Liver (tissue), 3 donors: ENCODE measurements around the gene ZNF740.

Experiments
- ATF3 ChIP-seq: IDR thresholded peaks from 2 replicates; pipeline ENCODE4 v1.6.1; 2016; ENCODE audit warnings: antibody characterized with exemption
- CTCF ChIP-seq: fragments of 150-350 bp; IDR thresholded peaks from 2 replicates; pipeline ENCODE4 v1.5.1; 2017; ENCODE audit warnings: improper control_type of control experiment, low read depth, low read length; ENCODE audit not compliant: missing input control
- EGR1 ChIP-seq, 2 donors: IDR thresholded peaks; 2 replicates each; pipeline ENCODE4 v1.6.1; 2016 to 2018; ENCODE audit warnings: antibody characterized with exemption in 2 of 2, low read depth in 2 of 2
- FOXA1 ChIP-seq: IDR thresholded peaks from 2 replicates; pipeline ENCODE4 v1.6.1; 2016; ENCODE audit warnings: antibody characterized with exemption
- JUND ChIP-seq, 2 donors: IDR thresholded peaks; 2 replicates each; pipeline ENCODE4 v1.6.1; 2016; ENCODE audit warnings: antibody characterized with exemption in 2 of 2
- MAX ChIP-seq: IDR thresholded peaks from 2 replicates; pipeline ENCODE4 v1.6.1; 2016; ENCODE audit warnings: antibody characterized with exemption
- NR2F2 ChIP-seq: IDR thresholded peaks from 2 replicates; pipeline ENCODE4 v1.6.1; 2016; ENCODE audit warnings: antibody characterized with exemption
- RAD21 ChIP-seq, 2 donors: IDR thresholded peaks; 2 replicates each; pipeline ENCODE4 v1.6.1; 2016; ENCODE audit warnings: antibody characterized with exemption in 2 of 2, mild to moderate bottlenecking in 2 of 2
- REST ChIP-seq: IDR thresholded peaks from 2 replicates; pipeline ENCODE4 v1.6.1; 2016; ENCODE audit warnings: antibody characterized with exemption, mild to moderate bottlenecking
- RXRA ChIP-seq, 2 donors: IDR thresholded peaks; 2 replicates each; pipeline ENCODE4 v1.6.1; 2017 to 2018; ENCODE audit warnings: antibody characterized with exemption in 2 of 2, mild to moderate bottlenecking in 1 of 2
- SP1 ChIP-seq: IDR thresholded peaks from 2 replicates; pipeline ENCODE4 v1.6.1; 2018; ENCODE audit warnings: antibody characterized with exemption, mild to moderate bottlenecking
- TAF1 ChIP-seq: conservative IDR thresholded peaks from 2 replicates; pipeline ENCODE4 v1.6.1; 2016; ENCODE audit warnings: antibody characterized with exemption, mild to moderate bottlenecking
- ZBTB33 ChIP-seq: IDR thresholded peaks from 2 replicates; pipeline ENCODE4 v1.6.1; 2016; ENCODE audit warnings: antibody characterized with exemption
- donor health status: healthy.
- donor health status: healthy.

GRCh38 chr12:53133722-53134121, 46.8 kb upstream of the ZNF740 start:
- TF ChIP-seq TAF1 (no peak), CTCF (no peak), JUND (IDR thresholded peaks at IDR 0.05) (no peak), ZBTB33 (no peak), EGR1 (IDR thresholded peaks at IDR 0.05; ENCODE audit: low read depth in 2 of 2) (no peak), FOXA1 (no peak), RAD21 (IDR thresholded peaks at IDR 0.05) (no peak), MAX (no peak), SP1 (no peak), RXRA (IDR thresholded peaks at IDR 0.05) (peak; percentile 23 to 62), REST (no peak), NR2F2 (no peak), ATF3 (no peak)
